Tibial artery (tissue), 4 donors: ENCODE measurements around the gene IFNL3.

Source experiments
- DNase-seq, 2 donors: peaks; one replicate each; pipeline ENCODE4 v3.0.0-alpha.2; 2019
- H3K27ac ChIP-seq, 2 donors: fragments of 200-600 bp; sonication (generic) in 1 of 2; 1 replicate in 1 of 2; 2 replicates in 1 of 2; pipeline ENCODE4 v1.5.1; 2018 to 2019; ENCODE audit warnings: mild to moderate bottlenecking in 1 of 2
- H3K27me3 ChIP-seq, 2 donors: fragments of 200-600 bp; sonication (generic) in 1 of 2; one replicate each; pipeline versions ENCODE4 v1.5.1 to v1.6.0; 2016 to 2019
- H3K36me3 ChIP-seq, 3 donors: fragments of 200-600 bp; sonication (generic) in 2 of 3; one replicate each; pipeline ENCODE4 v1.5.1; 2016 to 2019; ENCODE audit warnings: mild to moderate bottlenecking in 2 of 3
- H3K4me1 ChIP-seq, 4 donors: fragments of 200-600 bp; sonication (generic) in 2 of 4; 1 replicate in 3 of 4; 2 replicates in 1 of 4; pipeline ENCODE4 v1.5.1; 2016 to 2019
- H3K4me3 ChIP-seq, 2 donors: fragments of 200-600 bp; sonication (generic) in 1 of 2; 1 replicate in 1 of 2; 2 replicates in 1 of 2; pipeline ENCODE4 v1.5.1; 2018 to 2019; ENCODE audit warnings: mild to moderate bottlenecking in 2 of 2
- H3K9me3 ChIP-seq, 3 donors: fragments of 200-600 bp; sonication (generic) in 1 of 3; one replicate each; pipeline ENCODE4 v1.5.1; 2016 to 2019
- intact Hi-C: fragments of 100-400 bp; cut with DNase I; formaldehyde crosslinking; loops from one replicate; pipeline ENCODE4 v1.15.0; 2023; ENCODE audit warnings: low total_unique reads
- TF ChIP-seq, protein P1 (sequence below), 2 experiments: fragments of 200-600 bp in 1 of 2; fragments of 450-650 bp in 1 of 2; IDR thresholded peaks; one replicate each; pipeline ENCODE4 v1.5.1; 2017 to 2019; ENCODE audit warnings: antibody characterized with exemption in 2 of 2, mild to moderate bottlenecking in 1 of 2, moderate library complexity in 1 of 2

The IFNL3 gene

DNA sequence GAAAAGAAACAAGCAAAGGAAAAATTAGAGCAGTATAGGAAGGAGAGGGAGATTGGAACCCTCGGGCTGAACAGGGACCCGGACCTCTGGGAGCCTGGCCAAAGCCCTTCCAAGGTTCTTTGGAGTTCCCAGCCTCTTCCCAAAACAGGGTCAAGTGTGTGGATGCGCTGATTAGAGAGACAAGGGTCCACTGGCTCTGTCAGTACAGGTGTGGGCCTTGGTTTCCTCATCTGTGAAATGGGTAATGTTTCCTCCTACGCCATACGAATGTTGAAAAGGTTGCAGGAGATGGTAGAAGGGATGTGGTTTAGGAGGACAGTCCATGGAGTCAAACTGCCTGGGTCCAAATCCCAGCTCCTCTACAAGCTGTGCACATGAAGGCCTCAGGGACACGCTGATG, 38.7 kb downstream of the IFNL3 start:
- H3K36me3 ChIP-seq, result no peaks in the 10 kb centered on the region
- no peak for DNase-seq
- H3K27me3 ChIP-seq, result peaks cover 0 to 63% of the 10 kb centered on the region in 2 donors
- TF ChIP-seq, protein P1, sequence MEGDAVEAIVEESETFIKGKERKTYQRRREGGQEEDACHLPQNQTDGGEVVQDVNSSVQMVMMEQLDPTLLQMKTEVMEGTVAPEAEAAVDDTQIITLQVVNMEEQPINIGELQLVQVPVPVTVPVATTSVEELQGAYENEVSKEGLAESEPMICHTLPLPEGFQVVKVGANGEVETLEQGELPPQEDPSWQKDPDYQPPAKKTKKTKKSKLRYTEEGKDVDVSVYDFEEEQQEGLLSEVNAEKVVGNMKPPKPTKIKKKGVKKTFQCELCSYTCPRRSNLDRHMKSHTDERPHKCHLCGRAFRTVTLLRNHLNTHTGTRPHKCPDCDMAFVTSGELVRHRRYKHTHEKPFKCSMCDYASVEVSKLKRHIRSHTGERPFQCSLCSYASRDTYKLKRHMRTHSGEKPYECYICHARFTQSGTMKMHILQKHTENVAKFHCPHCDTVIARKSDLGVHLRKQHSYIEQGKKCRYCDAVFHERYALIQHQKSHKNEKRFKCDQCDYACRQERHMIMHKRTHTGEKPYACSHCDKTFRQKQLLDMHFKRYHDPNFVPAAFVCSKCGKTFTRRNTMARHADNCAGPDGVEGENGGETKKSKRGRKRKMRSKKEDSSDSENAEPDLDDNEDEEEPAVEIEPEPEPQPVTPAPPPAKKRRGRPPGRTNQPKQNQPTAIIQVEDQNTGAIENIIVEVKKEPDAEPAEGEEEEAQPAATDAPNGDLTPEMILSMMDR (IDR thresholded peaks at IDR 0.05), result no peak
- H3K27ac ChIP-seq, result no peak overlapping the region
- intact Hi-C loops, result no loop called here
- H3K4me3 ChIP-seq, result no peak overlapping the region
- no peaks in the 10 kb centered on the region for H3K9me3 ChIP-seq
- no peaks in the 10 kb centered on the region for H3K4me1 ChIP-seq

DNA sequence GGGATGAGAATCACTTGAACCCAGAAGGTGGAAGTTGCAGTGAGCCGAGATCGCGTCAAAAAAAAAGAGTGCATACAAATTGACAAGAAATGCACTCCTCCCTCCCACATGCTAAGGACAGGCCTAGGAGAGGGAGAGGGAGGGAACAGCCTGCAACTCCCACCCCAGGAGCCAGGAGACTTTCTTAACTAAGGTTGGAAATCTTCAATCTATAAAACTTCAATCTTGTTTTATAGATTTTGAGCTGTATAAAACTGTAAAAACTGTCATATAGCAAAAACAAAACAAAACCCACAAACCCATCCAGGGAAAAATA, 39.4 kb downstream of the IFNL3 start:
- Histone ChIP-seq H3K27me3 (peaks cover 0 to 68% of the 10 kb centered on the region in 2 donors), H3K27ac (no peak overlapping the region), H3K9me3 (no peaks in the 10 kb centered on the region), H3K36me3 (no peaks in the 10 kb centered on the region), H3K4me3 (no peak overlapping the region), H3K4me1 (no peaks in the 10 kb centered on the region)
- intact Hi-C loops, result no loop called here
- no peak for DNase-seq
- TF ChIP-seq, protein P1 (IDR thresholded peaks at IDR 0.05), result no peak

DNA sequence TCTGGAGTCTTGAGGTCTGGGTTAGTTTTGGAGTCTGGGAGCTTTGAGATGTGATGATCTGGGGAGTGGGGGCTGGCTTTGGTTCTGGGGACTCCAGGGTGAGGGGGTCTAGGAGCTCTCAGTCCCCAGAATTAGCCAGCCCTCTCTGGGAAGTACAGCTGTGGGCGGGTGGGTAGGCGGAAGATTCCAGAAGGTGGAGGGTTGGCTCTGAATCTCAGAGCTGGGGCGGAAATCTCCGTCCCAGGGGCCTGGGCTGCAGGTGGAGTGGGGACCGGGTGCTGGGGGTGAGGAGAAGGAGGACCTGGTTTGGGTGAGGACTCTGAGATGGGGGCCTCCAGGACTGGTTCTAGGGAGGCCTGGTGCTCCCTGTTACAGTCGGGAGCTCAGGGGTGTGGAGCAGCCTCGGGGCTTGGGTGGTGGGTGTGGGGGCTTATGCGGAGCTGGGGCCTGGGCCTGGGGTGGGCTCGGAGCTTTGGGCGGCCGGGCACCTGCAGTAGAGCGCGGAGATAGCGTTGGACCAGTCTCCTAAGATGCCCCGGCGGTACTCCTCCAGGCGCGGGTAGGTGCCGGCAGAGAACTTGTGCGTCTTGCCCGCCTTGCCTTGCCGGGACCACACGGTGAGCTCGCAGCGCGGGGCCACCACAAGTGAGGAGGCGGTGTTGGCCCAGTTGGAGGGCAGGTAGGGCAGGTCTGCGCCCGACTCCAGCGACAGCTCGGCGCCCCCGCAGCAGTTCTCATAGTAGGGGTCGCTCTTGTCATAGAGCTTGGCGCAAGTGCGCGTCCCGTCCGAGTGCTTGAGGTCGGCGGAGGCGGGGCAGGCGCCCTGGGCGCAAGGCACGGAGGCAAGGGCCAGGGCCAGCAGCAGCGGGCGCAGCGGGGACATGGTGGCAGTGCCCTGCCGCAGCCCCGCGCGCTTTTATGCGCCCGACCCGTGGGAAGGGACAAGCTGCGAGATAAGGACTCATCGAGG, 41.1 kb downstream of the IFNL3 start, which contains the start of gene SYCN:
Gene SYCN, minus strand, starts transcription at position 892 of the 970 bp plus-strand sequence. Its CDS starts 9 bp downstream, at position 883.
- H3K9me3 ChIP-seq, result no peaks in the 10 kb centered on the region
- TF ChIP-seq, protein P1 (IDR thresholded peaks at IDR 0.05), result no peak
- intact Hi-C loops, result no loop called here
- peaks cover 0 to 85% of the 10 kb centered on the region in 2 donors for H3K27me3 ChIP-seq
- H3K27ac ChIP-seq, result no peak within 1 kb of the TSS
- no peak within 1 kb of the TSS for H3K4me3 ChIP-seq
- no peak for DNase-seq
- no peaks in the 10 kb centered on the region for H3K36me3 ChIP-seq
- no peaks in the 10 kb centered on the region for H3K4me1 ChIP-seq

DNA sequence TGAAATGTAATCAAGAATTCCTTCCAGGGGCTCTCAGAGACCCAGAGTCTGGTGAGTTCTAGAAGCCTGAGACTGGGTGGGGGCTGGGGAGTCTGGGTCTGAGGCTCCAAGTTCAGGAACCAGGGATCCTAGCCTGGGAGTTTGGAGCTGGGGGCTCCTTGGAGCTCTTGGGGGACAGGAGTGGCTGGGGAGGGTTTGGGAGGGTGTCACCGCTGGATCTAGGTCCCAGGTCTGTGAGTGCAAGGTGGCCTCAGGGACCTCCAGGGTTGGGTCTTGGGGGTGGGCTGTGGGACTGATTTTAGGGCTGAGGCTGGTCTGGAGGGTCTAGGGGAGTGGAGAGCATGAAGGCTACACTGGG, 41.8 kb downstream of the IFNL3 start:
- Histone ChIP-seq H3K27ac (no peak overlapping the region), H3K4me3 (no peak overlapping the region), H3K27me3 (peaks cover 0 to 85% of the 10 kb centered on the region in 2 donors), H3K9me3 (no peaks in the 10 kb centered on the region), H3K4me1 (no peaks in the 10 kb centered on the region), H3K36me3 (no peaks in the 10 kb centered on the region)
- TF ChIP-seq, protein P1 (IDR thresholded peaks at IDR 0.05), result no peak
- DNase-seq, result no peak
- intact Hi-C loops, result no loop called here

DNA sequence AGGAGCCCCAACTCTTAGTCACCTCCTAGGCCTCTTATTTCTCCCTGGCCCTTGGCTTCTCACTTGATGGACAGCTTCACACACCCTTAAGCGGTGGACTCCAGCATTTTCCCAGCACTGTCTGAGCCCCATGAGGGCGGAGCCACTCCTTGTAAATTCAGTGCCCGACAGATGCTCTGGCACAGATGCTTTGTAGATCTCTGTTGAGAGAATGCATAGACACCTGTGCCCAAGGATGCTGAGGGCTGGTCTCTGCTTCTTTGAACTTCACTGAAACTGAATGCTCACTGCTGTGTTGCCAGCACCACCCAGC, 44.0 kb downstream of the IFNL3 start:
- Histone ChIP-seq H3K4me3 (no peak overlapping the region), H3K27ac (no peak overlapping the region), H3K27me3 (peaks cover 0 to 95% of the 10 kb centered on the region in 2 donors), H3K36me3 (no peaks in the 10 kb centered on the region), H3K4me1 (peaks cover 0 to 9% (median 3%) of the 10 kb centered on the region in 4 donors), H3K9me3 (no peaks in the 10 kb centered on the region)
- no peak for DNase-seq
- TF ChIP-seq, protein P1 (IDR thresholded peaks at IDR 0.05), result no peak
- intact Hi-C loops, result no loop called here
